SU-DHL-6 (cell line): Measurements from ENCODE around the gene LIN7C.

Source experiments
- CTCF ChIP-seq: fragments of 200-600 bp; sonication (generic); IDR thresholded peaks from one replicate; pipeline ENCODE4 v1.5.1; 2017; ENCODE audit warnings: antibody characterized with exemption, mild to moderate bottlenecking, low read length, moderate library complexity; ENCODE audit not compliant: insufficient read depth, poor library complexity, severe bottlenecking
- EZH2phosphoT487 ChIP-seq: fragments of 200-600 bp; sonication (generic), shearing (Covaris generic); conservative IDR thresholded peaks from 2 replicates; pipeline ENCODE4 v1.6.1; 2018; ENCODE audit warnings: mild to moderate bottlenecking, antibody characterized with exemption, low read length, moderate library complexity, mixed read lengths

- TF ChIP-seq CTCF, result no peak
- no peak for TF ChIP-seq EZH2phosphoT487
Observed at GRCh38 chr11:27487706-27488105, 18.9 kb downstream of the LIN7C start.
